GM12878 (cell line): Measurements from ENCODE around the gene CMSS1. TPM values are rescaled to one million over a fixed set of nuclear protein-coding genes. Genes with fewer than 3 reads are reported as not detected.

ENCODE experiments used
- ATAC-seq: fragments of 200-7000 bp; cut with Tn5 transposase; 3 replicates; pipeline ENCODE4 v1.9.1; 2020; ENCODE audit warnings: mild to moderate bottlenecking, moderate library complexity
- BruUV-seq: library from RNA; stranded (reverse); fragments of 400-500 nt; replicated peaks from 2 replicates; lab custom pipeline; 2021; lab: Mats Ljungman, UMichigan
- CTCF ChIA-PET: fragments of 300-600 bp; sonication (Branson Sonifier 250); formaldehyde crosslinking; extraction: SDS; loops from one replicate; lab custom pipeline; 2021; ENCODE audit warnings: inconsistent platforms; lab: Yijun Ruan, JAX
- POLR2A ChIA-PET: fragments of 350-600 bp; formaldehyde crosslinking; extraction: SDS; loops from one replicate; lab custom pipeline; 2021; ENCODE audit warnings: inconsistent platforms; lab: Charles Lee
- RAD21 ChIA-PET: fragments of 300-600 bp; sonication (Branson Sonifier 250); formaldehyde crosslinking; loops from one replicate; lab custom pipeline; 2023; ENCODE audit warnings: antibody characterized with exemption; ENCODE audit not compliant: unreplicated experiment; lab: Charles Lee
- SMC1A ChIA-PET: fragments of 300-600 bp; sonication (Branson Sonifier 250); formaldehyde crosslinking; loops from one replicate; lab custom pipeline; 2023; ENCODE audit not compliant: unreplicated experiment, uncharacterized antibody; lab: Charles Lee
- DNase-seq: peaks from one replicate; pipeline ENCODE4 v3.0.0-alpha.2; 2011; ENCODE audit warnings: low read depth, low spot score
- FAIRE-seq: peaks from 3 replicates; lab custom pipeline; 2011; peaks lifted over from hg19 to GRCh38; lab: Jason Lieb, UNC
- H2AFZ ChIP-seq: 2 replicates; pipeline ENCODE4 v1.6.0; 2011; ENCODE audit warnings: low read depth, low read length, control low read depth; ENCODE audit not compliant: control insufficient read depth
- H3K27ac ChIP-seq: 2 replicates; pipeline ENCODE4 v1.5.1; 2011; ENCODE audit warnings: control low read depth; ENCODE audit not compliant: control insufficient read depth, insufficient read depth
- H3K27me3 ChIP-seq, 2 experiments: replicated peaks in 1 of 2; 2 replicates each; pipeline versions ENCODE4 v1.6.0 to v1.6.1; 2011; ENCODE audit warnings: low read length in 1 of 2; ENCODE audit not compliant: control insufficient read depth in 2 of 2, insufficient read depth in 2 of 2
- H3K36me3 ChIP-seq, 2 experiments: 2 replicates each; pipeline ENCODE4 v1.5.1; 2011; ENCODE audit warnings: low read length in 1 of 2; ENCODE audit not compliant: control insufficient read depth in 2 of 2, insufficient read depth in 2 of 2
- H3K4me1 ChIP-seq: 2 replicates; pipeline ENCODE4 v1.6.1; 2011; ENCODE audit warnings: mild to moderate bottlenecking, low read length, moderate library complexity, mixed read lengths; ENCODE audit not compliant: control insufficient read depth, insufficient read depth
- H3K4me2 ChIP-seq: 2 replicates; pipeline ENCODE4 v1.6.0; 2011; ENCODE audit warnings: control low read depth; ENCODE audit not compliant: control insufficient read depth, insufficient read depth
- H3K4me3 ChIP-seq: fragments of 200-600 bp; sonication (generic); 2 replicates; pipeline ENCODE4 v1.5.1; 2016
- H3K79me2 ChIP-seq: 2 replicates; pipeline ENCODE4 v1.6.0; 2011; ENCODE audit warnings: low read length; ENCODE audit not compliant: control insufficient read depth, insufficient read depth
- H3K9ac ChIP-seq: 2 replicates; pipeline ENCODE4 v1.8.0; 2011; ENCODE audit warnings: low read length, control low read depth, mixed read lengths; ENCODE audit not compliant: control insufficient read depth, insufficient read depth
- H3K9me3 ChIP-seq: replicated peaks from 3 replicates; pipeline ENCODE4 v1.5.1; 2011; ENCODE audit warnings: mild to moderate bottlenecking, low read length; ENCODE audit not compliant: control insufficient read depth, insufficient read depth
- H4K20me1 ChIP-seq: 2 replicates; pipeline ENCODE4 v1.6.0; 2011; ENCODE audit not compliant: control insufficient read depth, insufficient read depth
- CHD2 ChIP-seq: IDR thresholded peaks from 2 replicates; pipeline ENCODE4 v1.6.1; 2011; ENCODE audit warnings: low read depth, low read length, improper control_type of control experiment, borderline replicate concordance
- EGR1 ChIP-seq, 2 experiments: IDR thresholded peaks; 1 replicate in 1 of 2; 2 replicates in 1 of 2; pipeline ENCODE4 v1.6.1; 2011 to 2012; ENCODE audit warnings: low read depth in 2 of 2, low read length in 2 of 2, borderline replicate concordance in 1 of 2, mild to moderate bottlenecking in 1 of 2, moderate library complexity in 1 of 2
- HDAC6 ChIP-seq: fragments of 200-600 bp; sonication (generic); IDR thresholded peaks from one replicate; pipeline ENCODE4 v1.8.0; 2017; ENCODE audit warnings: antibody characterized with exemption; ENCODE audit not compliant: unreplicated experiment
- KDM1A ChIP-seq: fragments of 200-600 bp; sonication (generic); IDR thresholded peaks from 2 replicates; pipeline ENCODE4 v1.6.1; 2016; ENCODE audit warnings: borderline replicate concordance
- SMAD1 ChIP-seq: fragments of 450-650 bp; IDR thresholded peaks from 2 replicates; pipeline ENCODE4 v1.6.1; 2018; ENCODE audit warnings: mild to moderate bottlenecking, low read depth; ENCODE audit not compliant: partially characterized antibody
- SUPT20H ChIP-seq: IDR thresholded peaks from 2 replicates; pipeline ENCODE4 v1.6.1; 2011; ENCODE audit warnings: low read depth, mild to moderate bottlenecking, low read length, moderate library complexity, borderline replicate concordance; ENCODE audit not compliant: control insufficient read depth
- WGBS: methylation state at CpG from one replicate; pipeline ENCODE4 v1.1.6; 2016; ENCODE audit warnings: low lambda C conversion rate; ENCODE audit not compliant: insufficient replicate concordance, insufficient coverage; ENCODE audit errors: missing lambda C conversion rate; 5-methylcytosine and 5-hydroxymethylcytosine counted together
- in situ Hi-C: fragments of 300-500 bp; cut with MboI; formaldehyde crosslinking; loops from 9 replicates; pipeline ENCODE4 v1.14.3; 2018; ENCODE audit warnings: mixed read lengths
- intact Hi-C: fragments of 100-400 bp; cut with micrococcal nuclease; formaldehyde crosslinking; loops from one replicate; pipeline ENCODE4 v1.14.2; 2022; ENCODE audit not compliant: unreplicated experiment
- polyA plus RNA-seq, 11 experiments: library from polyadenylated mRNA; depleted of rRNA in 4 of 11; unstranded in 6 of 11; stranded (reverse) in 5 of 11; fragments of >200 nt; fragmentation: Nextera tagmentation in 4 of 11; fragmentation: Illumina TruSeq in 1 of 11; extraction: Ambion mirVana in 4 of 11; extraction: Trizol in 1 of 11; gene quantifications; 1 replicate in 1 of 11; 2 replicates in 10 of 11; pipeline versions ENCODE4 v1.2.1 to v1.2.3, GENCODE V29; 2011 to 2016; ENCODE audit warnings: inconsistent platforms in 2 of 11, missing spikeins in 2 of 11, low read depth in 1 of 11
- total RNA-seq, 4 experiments: library from RNA; depleted of rRNA in 3 of 4; stranded (reverse); fragments of >200 nt in 3 of 4; fragmentation: Illumina TruSeq in 1 of 4; extraction: Trizol in 1 of 4; gene quantifications; 2 replicates each; pipeline versions ENCODE4 v1.2.1 to v1.2.3, GENCODE V29; 2013 to 2021
- TF ChIP-seq, protein P1 (sequence below): fragments of 450-650 bp; IDR thresholded peaks from 2 replicates; pipeline ENCODE4 v1.6.1; 2014; ENCODE audit warnings: mild to moderate bottlenecking

The CMSS1 gene
- total and polyA plus RNA-seq, 10 of the 15 experiments (the other 5 are each of a cell fraction or from before 2014, with no cell fraction given): 31.0 to 118 (median 70.1) TPM

DNA sequence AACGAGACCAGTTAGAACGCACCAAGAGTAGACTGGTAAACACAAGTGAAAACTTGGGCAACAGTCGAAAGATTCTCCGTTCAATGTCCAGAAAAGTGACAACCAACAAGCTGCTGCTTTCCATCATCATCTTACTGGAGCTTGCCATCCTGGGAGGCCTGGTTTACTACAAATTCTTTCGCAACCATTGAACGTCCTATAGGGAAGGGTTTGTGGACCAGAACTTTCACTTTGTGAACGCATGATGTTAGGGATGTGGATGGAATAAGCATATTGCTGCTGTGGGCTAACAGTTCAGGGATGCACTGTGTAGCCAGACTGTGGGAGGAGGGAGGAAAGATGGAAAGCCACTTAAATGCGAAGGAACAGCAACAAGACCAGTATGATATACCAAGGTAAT, 408.2 kb downstream of the CMSS1 start:
- Histone ChIP-seq H3K4me2 (no peak overlapping the region), H3K4me1 (no peaks in the 10 kb centered on the region), H3K36me3 (no peaks in the 10 kb centered on the region), H3K27ac (no peak overlapping the region), H3K4me3 (no peak overlapping the region), H3K27me3 (no peaks in the 10 kb centered on the region), H3K9ac (no peak overlapping the region), H2AFZ (no peak overlapping the region), H3K9me3 (no peaks in the 10 kb centered on the region), H4K20me1 (no peaks in the 10 kb centered on the region), H3K79me2 (no peaks in the 10 kb centered on the region)
- TF ChIP-seq EGR1 (IDR thresholded peaks at IDR 0.05; ENCODE audit: borderline replicate concordance in 1 of 2, low read depth in 2 of 2, low read length in 2 of 2): no peak
- no peak for TF ChIP-seq CHD2
- no peak for TF ChIP-seq KDM1A
- TF ChIP-seq, protein P1, sequence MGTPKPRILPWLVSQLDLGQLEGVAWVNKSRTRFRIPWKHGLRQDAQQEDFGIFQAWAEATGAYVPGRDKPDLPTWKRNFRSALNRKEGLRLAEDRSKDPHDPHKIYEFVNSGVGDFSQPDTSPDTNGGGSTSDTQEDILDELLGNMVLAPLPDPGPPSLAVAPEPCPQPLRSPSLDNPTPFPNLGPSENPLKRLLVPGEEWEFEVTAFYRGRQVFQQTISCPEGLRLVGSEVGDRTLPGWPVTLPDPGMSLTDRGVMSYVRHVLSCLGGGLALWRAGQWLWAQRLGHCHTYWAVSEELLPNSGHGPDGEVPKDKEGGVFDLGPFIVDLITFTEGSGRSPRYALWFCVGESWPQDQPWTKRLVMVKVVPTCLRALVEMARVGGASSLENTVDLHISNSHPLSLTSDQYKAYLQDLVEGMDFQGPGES: no peak
- no peak for TF ChIP-seq SMAD1
- TF ChIP-seq SUPT20H: no peak
- no peak for TF ChIP-seq HDAC6
- ChIA-PET RAD21 (no interaction called here), SMC1A (no interaction called here), CTCF (interaction anchor here (0.6 kb wide), 1 partner anchor 9 kb away, joined by 4 read pairs; no protein-coding TSS in a partner anchor), POLR2A (no interaction called here)
- DNase-seq (no peak), ATAC-seq (no peak), FAIRE-seq (no peak)
- WGBS: 85% methylated on average over 8 of the region's 8 CpGs
- BruUV-seq: no TSS peak
- in situ Hi-C loops: no loop called here
- intact Hi-C loops: no loop called here
